ENCODE measurements around the gene CDK5RAP2.

- TF ChIP-seq CTCF (IDR thresholded peaks at IDR 0.05 in 4 of 5, conservative IDR thresholded peaks at IDR 0.05 in 1 of 5) (no peak), POLR2A (IDR thresholded peaks at IDR 0.05) (no peak)
Observed at GRCh38 chr9:120510816-120511215, 69.2 kb downstream of the CDK5RAP2 start.
